Fibroblast of skin of right biceps (primary cell): ENCODE measurements around the gene CPT1C.

Source experiments
- DNase-seq: peaks from one replicate; pipeline ENCODE4 v3.0.0-alpha.2; 2013

CPT1C gene

DNA sequence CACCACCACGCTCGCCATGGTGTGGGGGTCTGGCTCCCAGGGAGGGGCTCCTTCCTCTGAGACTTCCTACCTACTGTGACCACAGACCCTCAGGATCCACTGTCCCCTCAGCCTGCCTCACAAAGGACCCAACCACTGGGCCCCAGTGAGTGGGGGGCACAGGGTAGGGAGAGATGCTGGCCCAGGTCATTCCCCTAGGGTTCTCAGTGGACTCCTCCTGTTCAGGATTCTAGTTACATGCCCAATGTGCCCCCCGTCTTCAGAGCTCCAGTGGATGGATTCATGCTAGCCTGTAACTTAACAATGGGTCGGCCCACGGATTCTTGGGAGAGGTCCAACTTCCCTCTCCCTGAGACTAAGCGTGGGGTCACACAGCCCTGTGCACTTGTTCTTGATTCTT is 72.3 kb downstream of the CPT1C start, which contains the start of gene TSKS:
Gene TSKS, minus strand, starts transcription at position 77 of the 400 bp plus-strand sequence. Its CDS starts 59 bp downstream, at position 18.
- DNase-seq = no peak
